ENCODE measurements around the gene AGXT.

GRCh38 chr2:240878341-240878936 lies 9.8 kb downstream of the AGXT start:
- no peak for TF ChIP-seq POLR2AphosphoS5 (IDR thresholded peaks at IDR 0.05; ENCODE audit: borderline replicate concordance, low read depth, low read length)
- no peak for TF ChIP-seq EZH2 (IDR thresholded peaks at IDR 0.05)
- TF ChIP-seq FOXP2 (optimal IDR thresholded peaks at IDR 0.05; ENCODE audit: control extremely low read depth, extremely low read length, insufficient read depth) = no peak
